ENCODE results near the gene CDK5RAP2.

Gene CDK5RAP2

DNA sequence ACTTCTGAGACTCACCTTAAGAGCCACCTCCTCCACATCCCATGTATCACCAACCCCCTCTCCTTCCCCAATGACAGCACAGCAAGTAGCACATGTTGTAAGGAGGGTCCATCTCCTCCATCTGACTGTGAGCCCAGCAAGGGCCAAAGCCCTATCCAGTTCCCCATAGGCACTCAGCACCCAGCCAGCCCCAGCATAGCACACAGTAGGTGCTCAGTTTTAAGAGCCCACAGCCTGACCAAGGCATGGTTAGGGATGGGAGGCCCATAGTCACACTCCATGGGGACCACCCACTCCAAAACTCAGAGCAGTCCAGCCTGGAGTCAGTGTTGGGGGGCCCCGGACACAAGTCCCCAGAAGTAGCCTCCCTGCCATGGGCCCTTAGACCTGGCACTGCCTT, 205.7 kb downstream of the CDK5RAP2 start:
- Histone ChIP-seq H3K4me3 (replicated peaks; ENCODE audit: insufficient read depth, low read length) (no peak overlapping the region), H3K27me3 (ENCODE audit: insufficient read depth, poor library complexity, severe bottlenecking) (no peaks in the 10 kb centered on the region), H3K27ac (replicated peaks) (no peak overlapping the region)
- DNase-seq (ENCODE audit: low read depth in 1 of 2, low spot score in 1 of 2) = no peak
- TF ChIP-seq GABPA (IDR thresholded peaks at IDR 0.05; ENCODE audit: low read depth) (no peak), POLR2AphosphoS5 (IDR thresholded peaks at IDR 0.05; ENCODE audit: low read depth) (no peak)
- TF ChIP-seq, protein P1, sequence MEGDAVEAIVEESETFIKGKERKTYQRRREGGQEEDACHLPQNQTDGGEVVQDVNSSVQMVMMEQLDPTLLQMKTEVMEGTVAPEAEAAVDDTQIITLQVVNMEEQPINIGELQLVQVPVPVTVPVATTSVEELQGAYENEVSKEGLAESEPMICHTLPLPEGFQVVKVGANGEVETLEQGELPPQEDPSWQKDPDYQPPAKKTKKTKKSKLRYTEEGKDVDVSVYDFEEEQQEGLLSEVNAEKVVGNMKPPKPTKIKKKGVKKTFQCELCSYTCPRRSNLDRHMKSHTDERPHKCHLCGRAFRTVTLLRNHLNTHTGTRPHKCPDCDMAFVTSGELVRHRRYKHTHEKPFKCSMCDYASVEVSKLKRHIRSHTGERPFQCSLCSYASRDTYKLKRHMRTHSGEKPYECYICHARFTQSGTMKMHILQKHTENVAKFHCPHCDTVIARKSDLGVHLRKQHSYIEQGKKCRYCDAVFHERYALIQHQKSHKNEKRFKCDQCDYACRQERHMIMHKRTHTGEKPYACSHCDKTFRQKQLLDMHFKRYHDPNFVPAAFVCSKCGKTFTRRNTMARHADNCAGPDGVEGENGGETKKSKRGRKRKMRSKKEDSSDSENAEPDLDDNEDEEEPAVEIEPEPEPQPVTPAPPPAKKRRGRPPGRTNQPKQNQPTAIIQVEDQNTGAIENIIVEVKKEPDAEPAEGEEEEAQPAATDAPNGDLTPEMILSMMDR (IDR thresholded peaks at IDR 0.05; ENCODE audit: insufficient read depth, low read length) = no peak

DNA sequence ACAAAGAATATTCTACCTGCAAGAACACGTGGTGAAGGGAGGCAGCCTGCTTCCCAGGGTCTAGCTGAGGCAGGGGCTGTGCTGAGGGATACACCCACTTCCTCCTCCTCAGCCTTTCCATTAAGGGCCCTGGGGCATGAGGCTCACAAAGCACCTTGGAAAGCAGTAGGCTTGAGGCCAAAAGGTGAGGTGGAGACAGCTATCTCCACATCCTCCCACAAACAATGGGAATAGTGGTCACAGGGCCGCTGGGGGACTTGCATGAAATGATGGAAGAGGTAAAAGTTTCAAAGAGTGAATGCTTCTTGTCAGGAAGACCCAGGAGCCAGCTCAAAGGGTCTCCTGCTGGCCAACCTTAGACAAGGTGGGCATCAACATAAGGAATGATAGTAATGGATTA, 207.9 kb downstream of the CDK5RAP2 start:
- no peak overlapping the region for H3K4me3 ChIP-seq (replicated peaks; ENCODE audit: insufficient read depth, low read length)
- TF ChIP-seq, protein P2, sequence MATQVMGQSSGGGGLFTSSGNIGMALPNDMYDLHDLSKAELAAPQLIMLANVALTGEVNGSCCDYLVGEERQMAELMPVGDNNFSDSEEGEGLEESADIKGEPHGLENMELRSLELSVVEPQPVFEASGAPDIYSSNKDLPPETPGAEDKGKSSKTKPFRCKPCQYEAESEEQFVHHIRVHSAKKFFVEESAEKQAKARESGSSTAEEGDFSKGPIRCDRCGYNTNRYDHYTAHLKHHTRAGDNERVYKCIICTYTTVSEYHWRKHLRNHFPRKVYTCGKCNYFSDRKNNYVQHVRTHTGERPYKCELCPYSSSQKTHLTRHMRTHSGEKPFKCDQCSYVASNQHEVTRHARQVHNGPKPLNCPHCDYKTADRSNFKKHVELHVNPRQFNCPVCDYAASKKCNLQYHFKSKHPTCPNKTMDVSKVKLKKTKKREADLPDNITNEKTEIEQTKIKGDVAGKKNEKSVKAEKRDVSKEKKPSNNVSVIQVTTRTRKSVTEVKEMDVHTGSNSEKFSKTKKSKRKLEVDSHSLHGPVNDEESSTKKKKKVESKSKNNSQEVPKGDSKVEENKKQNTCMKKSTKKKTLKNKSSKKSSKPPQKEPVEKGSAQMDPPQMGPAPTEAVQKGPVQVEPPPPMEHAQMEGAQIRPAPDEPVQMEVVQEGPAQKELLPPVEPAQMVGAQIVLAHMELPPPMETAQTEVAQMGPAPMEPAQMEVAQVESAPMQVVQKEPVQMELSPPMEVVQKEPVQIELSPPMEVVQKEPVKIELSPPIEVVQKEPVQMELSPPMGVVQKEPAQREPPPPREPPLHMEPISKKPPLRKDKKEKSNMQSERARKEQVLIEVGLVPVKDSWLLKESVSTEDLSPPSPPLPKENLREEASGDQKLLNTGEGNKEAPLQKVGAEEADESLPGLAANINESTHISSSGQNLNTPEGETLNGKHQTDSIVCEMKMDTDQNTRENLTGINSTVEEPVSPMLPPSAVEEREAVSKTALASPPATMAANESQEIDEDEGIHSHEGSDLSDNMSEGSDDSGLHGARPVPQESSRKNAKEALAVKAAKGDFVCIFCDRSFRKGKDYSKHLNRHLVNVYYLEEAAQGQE (IDR thresholded peaks at IDR 0.05; ENCODE audit: insufficient replicate concordance, low read depth) = no peak
- TF ChIP-seq, protein P1 (IDR thresholded peaks at IDR 0.05; ENCODE audit: insufficient read depth, low read length) = no peak
- TF ChIP-seq SPI1 (IDR thresholded peaks at IDR 0.05; ENCODE audit: borderline replicate concordance, low read depth) (no peak), POLR2AphosphoS5 (IDR thresholded peaks at IDR 0.05; ENCODE audit: low read depth) (no peak), GABPA (IDR thresholded peaks at IDR 0.05; ENCODE audit: low read depth) (no peak)
- H3K27me3 ChIP-seq (ENCODE audit: insufficient read depth, poor library complexity, severe bottlenecking) = no peaks in the 10 kb centered on the region
- H3K27ac ChIP-seq (replicated peaks) = no peak overlapping the region
- no peak for DNase-seq (ENCODE audit: low read depth in 1 of 2, low spot score in 1 of 2)

DNA sequence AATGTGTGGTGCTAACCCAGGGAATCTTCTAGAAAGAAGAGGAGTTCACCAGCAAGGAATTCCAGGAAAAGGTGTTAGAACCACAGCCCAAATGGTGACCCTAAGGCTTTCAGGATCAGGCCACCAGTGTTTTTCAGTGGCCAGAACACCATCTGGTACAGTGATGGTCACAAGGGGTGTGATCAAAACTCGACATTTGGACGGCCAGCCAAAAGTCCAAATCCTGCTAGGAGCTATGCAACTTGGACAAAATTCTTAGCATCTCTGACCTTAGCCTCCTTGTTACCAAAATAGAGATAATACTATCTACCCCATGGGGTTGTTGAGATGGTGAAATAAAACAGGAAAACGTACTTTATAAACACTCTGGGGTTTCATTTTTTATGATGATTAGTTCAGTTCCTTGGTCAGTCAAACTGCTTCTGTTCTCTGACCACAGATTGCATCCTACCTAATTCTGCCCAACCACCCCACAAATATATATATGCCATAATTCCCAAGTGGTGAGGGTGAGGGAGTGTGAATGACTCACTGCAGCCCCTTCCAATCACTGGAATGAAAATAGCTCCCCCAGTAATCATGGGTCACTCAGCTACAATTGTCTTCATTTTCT, 210.3 kb downstream of the CDK5RAP2 start:
- no peak for DNase-seq (ENCODE audit: low read depth in 1 of 2, low spot score in 1 of 2)
- no peak overlapping the region for H3K27ac ChIP-seq (replicated peaks)
- no peaks in the 10 kb centered on the region for H3K27me3 ChIP-seq (ENCODE audit: insufficient read depth, poor library complexity, severe bottlenecking)
- no peak overlapping the region for H3K4me3 ChIP-seq (replicated peaks; ENCODE audit: insufficient read depth, low read length)
- TF ChIP-seq, protein P1 (IDR thresholded peaks at IDR 0.05; ENCODE audit: insufficient read depth, low read length) = no peak
- TF ChIP-seq GABPA (IDR thresholded peaks at IDR 0.05; ENCODE audit: low read depth) (no peak), POLR2AphosphoS5 (IDR thresholded peaks at IDR 0.05; ENCODE audit: low read depth) (no peak), SPI1 (IDR thresholded peaks at IDR 0.05; ENCODE audit: borderline replicate concordance, low read depth) (no peak)
- TF ChIP-seq, protein P2 (IDR thresholded peaks at IDR 0.05; ENCODE audit: insufficient replicate concordance, low read depth) = no peak

DNA sequence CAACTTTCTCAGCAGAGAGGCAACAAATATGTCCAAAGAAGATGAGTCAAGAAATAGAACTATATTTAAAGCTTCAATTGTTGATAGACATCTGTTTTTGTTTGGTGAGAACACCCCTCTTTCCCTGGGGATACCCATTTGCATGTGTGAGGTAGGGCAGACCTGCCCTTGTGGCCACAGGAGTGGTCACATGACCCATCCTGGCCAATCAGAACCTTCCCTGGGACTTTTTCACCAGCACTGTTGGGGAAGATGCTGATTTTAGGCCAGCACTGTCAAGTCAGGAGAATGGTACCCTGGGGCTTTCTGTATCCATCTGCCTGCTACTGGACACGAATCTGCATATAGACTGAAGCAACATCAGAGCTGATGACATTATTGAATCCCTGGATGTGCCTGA, 211.2 kb downstream of the CDK5RAP2 start:
- no peak for DNase-seq (ENCODE audit: low read depth in 1 of 2, low spot score in 1 of 2)
- Histone ChIP-seq H3K27ac (replicated peaks) (no peak overlapping the region), H3K4me3 (replicated peaks; ENCODE audit: insufficient read depth, low read length) (no peak overlapping the region), H3K27me3 (ENCODE audit: insufficient read depth, poor library complexity, severe bottlenecking) (no peaks in the 10 kb centered on the region)
- TF ChIP-seq GABPA (IDR thresholded peaks at IDR 0.05; ENCODE audit: low read depth) (no peak), POLR2AphosphoS5 (IDR thresholded peaks at IDR 0.05; ENCODE audit: low read depth) (no peak), SPI1 (IDR thresholded peaks at IDR 0.05; ENCODE audit: borderline replicate concordance, low read depth) (no peak)
- TF ChIP-seq, protein P2 (IDR thresholded peaks at IDR 0.05; ENCODE audit: insufficient replicate concordance, low read depth) = no peak
- TF ChIP-seq, protein P1 (IDR thresholded peaks at IDR 0.05; ENCODE audit: insufficient read depth, low read length) = no peak
